Stimulated activated CD4-positive, alpha-beta T cell treated with anti-CD3 and anti-CD28 coated beads, TNF-alpha, amount 100 ng/mL, for 4 hours (primary cell): ENCODE data around the gene MYCN.
"Not testable (repeated sequence)": the region's sequence is repeated elsewhere in the genome, so short reads cannot be mapped to it uniquely, and the experiment has no call there.

Experiments
- DNase-seq, 3 experiments: peaks; one replicate each; pipeline ENCODE4 v3.0.0-alpha.2; 2020; ENCODE audit warnings: low read depth in 3 of 3

MYCN gene

DNA sequence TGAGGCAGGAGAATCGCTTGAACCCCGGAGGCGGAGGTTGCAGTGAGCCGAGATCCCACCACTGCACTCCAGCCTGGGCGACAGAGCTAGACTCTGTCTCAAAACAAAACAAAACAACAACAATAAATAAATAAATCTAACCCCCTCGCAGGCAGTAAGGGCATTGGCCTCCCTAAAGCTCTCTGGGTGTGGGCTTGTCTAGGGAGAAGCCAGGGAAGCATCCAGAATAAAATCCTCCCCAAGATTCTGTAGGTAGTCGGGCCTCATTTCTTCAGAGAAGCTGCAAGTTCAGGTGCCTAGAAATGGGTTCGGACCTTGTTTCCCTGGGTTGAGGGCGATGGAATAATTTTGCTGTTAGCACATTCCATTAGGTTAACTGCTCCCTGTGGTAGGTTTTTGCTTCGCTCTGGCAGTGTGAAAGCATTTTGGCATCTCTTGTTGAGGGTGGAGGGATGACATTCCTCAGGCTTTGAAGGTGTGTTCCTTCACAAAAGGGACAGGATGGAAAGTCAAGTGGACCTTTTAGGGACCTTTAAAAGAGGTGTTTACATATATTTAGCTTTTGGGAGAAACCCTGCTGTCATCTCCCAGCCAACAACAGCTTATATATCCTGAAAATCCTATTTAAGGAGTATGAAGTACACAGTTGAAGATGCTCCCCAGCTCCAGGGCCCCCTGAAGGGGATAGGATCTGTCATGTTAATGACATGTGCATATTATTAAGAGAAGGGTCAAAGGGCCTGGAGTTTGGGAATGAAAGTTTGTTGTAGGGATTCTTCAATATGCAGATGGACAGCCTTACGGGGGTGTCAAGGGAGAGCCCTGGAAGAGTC is 17.7 kb downstream of the MYCN start:
- no peak for DNase-seq

DNA sequence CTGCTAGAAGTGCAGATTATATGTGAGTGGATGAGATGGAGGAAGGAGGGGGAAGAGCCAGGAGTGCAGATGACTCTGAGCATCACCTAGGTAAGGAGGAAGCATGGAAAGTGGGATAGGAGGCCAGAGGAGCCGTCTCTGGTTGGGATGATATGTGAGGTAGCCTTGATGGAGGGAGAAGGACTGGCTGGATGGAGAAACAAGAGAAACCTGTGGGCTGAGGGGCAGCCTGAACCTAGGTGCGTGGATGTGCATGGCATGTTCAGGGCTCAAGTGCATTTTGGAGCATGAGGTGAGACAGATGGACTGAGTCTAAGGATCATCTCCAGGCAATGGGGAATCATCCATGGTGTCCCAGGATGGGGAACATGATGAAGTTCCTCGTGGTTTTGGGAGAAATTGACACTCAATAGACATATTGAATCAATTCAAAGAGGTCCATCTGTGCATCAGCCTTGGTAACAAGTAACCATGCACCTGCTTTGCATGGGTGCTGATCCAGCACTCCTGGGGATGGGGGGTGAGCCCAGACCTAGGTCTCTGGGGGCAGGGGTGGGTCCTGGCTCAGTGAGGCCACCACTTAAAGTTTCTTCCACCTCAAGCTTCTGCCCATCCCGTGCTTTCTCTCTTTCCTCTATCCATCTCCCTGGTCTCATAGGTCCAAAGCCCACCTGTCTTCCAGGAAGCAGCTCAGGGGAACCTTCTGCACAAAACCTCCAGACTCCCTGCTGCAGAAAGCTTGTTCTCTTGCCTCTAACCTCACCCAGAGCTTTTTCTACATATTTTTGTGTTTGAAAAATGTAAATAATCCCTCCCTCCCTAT is 19.2 kb downstream of the MYCN start:
- no peak for DNase-seq

GRCh38 chr2:15960154-15960520 is 19.8 kb downstream of the MYCN start:
- DNase-seq = not testable (repeated sequence)

DNA sequence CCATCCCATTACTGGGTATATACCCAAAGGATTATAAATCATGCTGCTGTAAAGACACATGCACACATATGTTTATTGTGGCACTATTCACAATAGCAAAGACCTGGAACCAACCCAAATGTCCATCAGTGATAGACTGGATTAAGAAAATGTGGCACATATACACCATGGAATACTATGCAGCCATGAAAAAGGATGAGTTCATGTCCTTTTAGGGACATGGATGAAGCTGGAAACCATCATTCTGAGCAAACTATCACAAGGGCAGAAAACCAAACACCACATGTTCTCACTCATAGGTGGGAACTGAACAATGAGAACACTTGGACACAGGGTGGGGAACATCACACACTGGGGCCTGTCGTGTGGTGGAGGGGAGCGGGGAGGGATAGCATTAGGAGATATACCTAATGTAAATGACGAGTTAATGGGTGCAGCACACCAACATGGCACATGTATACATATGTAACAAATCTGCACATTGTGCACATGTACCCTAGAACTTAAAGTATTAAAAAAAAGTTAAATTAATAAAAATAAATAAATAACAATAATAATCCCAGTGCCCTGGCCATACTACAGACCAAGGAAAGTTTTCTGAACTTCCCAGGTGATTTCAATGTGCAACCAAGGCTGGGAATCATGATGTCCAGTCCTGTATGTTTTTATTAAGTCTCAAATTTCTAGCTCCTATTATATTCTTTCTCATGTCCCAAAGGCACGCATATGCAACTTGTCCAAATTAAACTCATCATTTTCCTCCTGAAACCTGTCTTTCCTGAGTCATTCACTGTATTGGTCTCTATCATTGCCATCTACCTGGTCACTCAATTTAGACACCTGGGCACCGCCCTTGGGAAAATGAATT is 23.0 kb downstream of the MYCN start:
- not testable (repeated sequence) for DNase-seq

DNA sequence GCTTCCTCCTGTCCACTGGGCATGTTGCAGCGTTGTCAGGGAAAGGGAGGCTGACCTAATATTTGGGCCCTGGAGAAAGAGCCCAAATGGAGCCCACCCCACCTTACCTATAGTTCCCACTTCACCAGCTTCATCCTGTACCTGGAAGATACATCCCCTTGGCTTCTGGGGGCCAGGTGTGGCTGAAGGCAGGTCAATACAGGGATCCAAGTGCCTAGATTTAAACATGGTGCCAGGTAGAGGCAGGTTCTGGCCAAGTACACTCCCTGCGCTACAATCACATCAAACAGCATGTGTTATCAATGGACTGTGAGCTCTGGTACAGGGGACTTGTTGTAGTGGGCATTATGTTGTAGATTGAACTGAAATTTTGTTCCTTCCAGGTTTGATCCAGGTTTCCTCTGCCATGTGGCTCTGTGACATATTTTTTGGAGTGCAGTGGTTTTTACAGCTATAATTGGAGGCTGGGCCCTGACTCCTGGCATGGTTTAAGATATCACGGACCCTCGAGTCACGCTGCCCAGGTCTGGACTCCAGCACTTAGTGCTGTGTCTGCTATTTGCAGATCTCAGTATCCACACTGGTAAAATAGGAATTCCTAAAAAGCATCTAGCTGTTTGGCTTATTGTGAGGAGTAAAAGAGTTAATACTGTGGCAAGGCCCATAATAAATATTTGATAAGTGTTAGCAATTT is 23.8 kb downstream of the MYCN start:
- DNase-seq = no peak

DNA sequence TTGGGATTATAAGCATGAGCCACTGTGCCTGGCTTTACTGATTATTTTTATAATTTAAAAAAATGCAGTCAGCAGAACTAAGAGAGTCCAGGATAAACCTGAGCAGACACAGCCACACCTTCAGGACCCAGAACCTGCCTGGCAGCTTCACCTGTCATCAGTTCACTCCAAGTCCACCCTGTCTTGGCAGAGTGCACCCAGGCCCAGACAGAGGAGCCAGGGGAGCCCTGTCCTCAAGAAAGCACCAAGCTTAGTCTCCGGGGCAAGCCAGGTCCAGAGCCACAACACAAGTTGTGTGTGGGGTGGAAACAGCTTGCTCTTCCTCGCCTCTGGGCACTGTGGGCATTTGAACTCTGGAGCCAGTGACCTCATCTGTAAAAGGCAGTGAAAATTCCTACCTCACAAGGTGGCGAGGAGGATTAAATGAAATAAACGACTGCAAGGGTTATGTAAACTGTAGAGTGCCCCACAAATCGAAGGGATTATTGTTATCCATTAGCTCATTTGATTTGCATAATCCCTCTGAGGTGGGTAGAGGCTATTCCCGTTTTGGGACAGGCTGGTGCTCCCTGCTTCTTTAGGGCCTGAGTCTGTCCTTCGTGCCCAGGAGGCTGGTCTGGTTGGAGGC is 24.7 kb downstream of the MYCN start:
- DNase-seq = no peak

DNA sequence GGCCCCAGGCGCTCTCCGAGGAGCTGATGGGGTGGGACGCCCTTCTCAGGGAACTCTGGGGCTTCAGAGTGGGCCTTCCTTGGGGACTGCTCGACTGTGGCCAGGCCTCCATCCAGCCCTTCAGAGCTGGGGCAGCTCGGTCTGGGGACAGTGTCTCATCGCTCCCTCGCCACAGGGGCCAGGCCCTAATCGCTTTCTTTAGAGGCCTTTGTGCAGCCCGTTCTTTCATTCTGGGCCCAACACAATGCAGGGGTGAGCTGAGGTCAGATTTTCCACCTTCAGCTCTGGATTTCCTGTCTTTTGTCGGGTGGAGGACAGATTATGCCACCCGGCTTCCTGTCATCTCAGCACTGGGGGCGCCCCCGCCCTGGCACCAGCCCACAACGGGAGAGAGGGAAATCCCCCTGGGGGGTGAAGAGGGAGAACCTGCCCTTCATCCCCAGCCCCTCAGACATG is 25.2 kb downstream of the MYCN start:
- peak in 2 of 3 experiments; percentile 40 to 60 for DNase-seq

DNA sequence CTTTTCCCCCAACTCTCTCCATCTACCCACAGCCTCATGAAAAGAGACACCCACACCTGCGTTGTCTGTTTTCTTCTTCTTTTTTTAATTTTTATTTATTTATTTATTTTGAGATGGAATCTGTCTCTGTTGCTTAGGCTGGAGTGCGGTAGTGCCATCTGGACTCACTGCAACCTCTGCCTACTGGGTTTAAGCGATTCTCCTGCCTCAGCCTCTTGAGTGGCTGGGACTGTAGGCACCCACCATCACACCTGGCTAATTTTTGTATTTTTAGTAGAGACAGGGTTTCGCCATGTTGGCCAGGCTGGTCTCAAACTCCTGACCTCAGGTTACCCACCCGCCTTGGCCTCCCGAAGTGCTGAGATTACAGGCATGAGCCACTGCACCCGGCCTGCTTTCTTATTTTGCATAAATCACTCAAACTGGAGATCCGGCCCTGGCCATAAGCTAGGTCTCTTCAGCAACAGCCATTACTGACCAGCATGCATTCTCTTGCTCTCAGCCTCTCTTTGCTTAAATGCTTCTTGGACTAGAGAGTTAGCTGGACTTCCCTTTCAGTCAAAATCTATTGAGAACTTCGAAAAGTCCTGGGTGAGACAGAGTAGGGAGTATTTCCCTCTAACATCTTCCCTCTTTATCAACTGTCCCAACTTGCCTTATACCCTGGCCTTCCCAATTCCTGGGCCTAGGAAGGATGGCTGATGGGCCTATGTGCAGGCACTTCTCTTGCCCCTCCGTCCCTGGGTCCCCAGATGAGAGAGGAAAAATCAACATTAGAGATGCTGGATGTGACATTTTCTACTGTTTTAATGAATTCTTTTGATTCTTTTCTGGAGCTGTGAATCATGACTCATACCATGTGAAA is 27.3 kb downstream of the MYCN start:
- no peak for DNase-seq

DNA sequence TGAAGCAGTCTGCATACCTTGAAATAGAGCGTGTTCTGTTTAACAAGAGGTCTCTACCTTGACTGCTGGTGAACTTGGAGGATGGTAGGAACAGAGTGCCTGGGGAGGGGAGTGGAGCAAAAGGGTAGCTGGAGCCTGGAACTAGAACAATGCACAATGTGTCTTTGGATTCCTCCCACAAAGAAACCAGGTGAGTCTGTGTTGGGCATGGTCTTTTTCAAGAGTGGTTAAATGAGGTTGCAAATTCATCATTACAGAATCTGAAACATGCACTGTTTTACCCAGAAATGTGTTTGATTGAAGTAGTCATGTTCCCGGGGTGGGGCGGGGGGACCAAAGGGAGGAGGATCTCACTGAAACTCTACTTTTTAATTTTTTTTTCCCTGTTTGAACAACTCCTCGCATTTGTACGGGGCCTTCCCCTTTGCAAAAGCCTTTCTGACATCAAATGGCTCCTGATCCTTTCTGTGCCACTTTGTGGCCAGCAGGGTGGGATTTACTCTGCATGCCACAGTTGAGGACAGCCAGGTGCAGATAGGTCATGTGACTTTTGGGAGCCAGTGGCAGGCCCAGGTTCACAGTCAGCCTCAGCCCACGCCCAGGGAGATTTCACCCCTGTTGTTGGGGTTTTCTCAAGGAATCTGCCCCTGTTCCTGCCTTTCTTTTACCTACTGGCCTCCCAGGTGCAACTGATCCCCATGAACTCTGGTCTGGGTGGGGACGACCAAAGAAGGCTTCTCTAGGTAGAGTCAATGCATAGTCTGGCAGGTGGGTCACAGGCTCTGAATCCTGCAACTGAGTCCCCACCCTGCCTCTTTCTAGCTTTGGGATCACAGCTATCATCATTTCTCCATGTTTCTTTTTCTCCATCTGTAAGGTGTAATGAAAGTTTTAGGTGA is 28.2 kb downstream of the MYCN start:
- no peak for DNase-seq

DNA sequence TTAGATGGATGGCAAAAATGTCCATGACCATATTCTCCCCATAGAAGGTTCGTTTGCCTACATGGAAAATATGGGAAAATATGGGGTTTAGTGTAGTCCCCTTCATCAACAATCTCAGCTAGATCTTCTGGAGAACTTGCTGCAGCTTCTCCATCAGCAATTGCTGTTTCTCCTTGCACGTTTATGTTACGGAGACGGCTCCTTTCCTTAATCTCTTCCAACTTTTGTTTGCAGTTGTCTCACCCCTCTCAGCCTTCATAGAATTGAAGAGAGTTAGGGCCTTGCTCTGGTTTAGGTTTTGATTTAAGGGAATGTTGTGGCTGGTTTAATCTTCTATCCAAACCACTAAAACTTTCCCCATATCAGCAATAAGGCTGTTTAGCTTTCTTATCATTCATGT is 28.9 kb downstream of the MYCN start:
- no peak for DNase-seq

DNA sequence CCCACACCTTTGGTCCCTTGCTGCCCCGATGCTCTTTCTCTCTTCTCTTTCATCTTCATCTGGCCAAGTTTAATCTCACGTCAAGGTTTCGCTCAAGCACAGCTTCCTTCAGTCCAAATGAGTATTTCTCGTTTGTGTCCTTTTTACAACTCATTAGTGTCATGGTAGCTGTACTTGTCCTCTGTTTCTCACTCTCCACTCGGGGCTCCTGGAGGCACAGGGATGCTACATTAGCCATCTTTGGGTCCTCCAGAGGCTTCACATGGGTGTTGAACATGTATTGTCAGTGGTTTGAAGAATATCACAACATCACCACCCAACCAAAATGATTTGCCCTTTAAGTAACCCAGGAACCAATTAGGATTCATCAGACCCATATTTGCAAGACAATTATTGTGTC is 30.4 kb downstream of the MYCN start:
- no peak for DNase-seq

- no peak for DNase-seq
Observed at GRCh38 chr2:15971351-15971750, 31.0 kb downstream of the MYCN start.

GRCh38 chr2:15971831-15972522 is 31.6 kb downstream of the MYCN start:
- no peak for DNase-seq

DNA sequence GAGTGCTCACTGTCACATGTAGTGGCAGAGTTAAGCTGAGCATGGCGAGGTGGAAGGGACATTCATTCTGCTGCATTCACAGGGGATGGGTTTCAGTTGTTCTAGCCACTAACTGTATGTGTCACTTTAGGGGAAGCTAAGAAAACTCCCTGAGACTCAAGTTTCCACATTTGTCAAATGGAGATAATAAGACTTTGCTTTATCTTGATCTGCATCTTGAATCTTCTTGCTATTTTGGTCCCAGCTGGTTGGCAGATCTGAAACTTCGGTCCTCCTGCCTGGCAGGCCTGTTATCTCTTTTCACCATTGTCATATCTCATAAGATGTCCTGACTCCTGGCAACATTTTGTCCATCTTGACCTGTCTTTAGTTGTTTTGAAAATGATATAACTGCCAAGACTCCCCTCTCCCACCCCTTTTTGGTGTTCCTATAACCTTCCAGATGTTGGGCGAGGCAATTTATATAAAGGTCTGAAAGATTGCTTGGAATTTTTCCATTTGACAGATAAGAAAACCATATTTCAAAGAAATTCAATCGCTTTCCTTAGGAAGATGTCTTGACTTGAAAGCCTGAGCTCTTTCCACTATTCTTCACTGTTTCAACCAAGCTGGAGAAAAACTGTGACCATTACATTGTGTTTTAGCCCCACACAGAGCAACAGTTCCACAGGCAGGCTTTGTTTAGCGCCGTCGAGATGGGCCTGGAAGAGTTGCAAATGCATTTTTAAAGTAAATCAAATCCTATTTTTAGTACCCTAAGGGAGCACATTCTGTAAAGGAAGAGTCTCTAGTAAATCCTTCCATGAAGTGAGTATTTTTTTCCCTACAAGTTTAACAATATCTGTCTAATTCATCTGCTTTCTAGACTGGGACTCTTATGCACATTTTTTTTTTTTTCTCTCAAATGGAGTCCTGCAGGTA is 33.4 kb downstream of the MYCN start:
- no peak for DNase-seq

DNA sequence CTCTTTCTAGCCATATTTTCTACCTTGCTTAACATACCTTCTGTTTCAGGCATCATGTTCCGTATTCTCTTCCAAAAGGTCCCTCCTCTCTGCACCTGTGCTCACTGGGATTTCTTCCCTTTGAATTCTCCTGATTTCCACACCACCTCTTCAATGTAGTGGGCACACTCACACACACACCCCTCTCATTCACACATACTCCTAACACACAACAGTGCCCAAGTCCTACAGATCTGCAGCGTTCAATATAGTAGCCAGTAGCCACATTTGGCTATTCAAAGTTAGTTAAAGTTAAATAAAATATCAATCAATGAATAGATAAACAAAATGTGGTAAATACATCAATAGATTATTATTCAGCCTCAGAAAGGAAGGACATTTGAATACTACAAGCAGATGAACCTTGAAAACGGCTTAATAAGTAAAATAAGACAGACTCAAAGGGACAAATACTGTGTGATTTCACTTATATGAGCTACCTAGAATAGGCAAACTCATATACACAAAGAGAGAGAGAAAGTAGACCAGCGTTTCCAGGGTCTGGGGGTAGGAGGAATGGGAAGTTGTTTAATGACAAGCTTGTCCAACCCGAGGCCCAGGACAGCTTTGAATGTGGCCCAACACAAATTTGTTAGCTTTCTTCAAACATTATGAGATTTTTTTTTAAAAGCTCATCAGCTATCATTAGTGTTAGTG is 34.4 kb downstream of the MYCN start:
- DNase-seq = no peak

- no peak for DNase-seq
Observed at GRCh38 chr2:15975261-15975600, 34.9 kb downstream of the MYCN start.

GRCh38 chr2:15975676-15976075 is 35.3 kb downstream of the MYCN start:
- DNase-seq = no peak
